ENCODE results near the gene C5orf46.
"Not testable (repeated sequence)": the region's sequence is repeated elsewhere in the genome, so short reads cannot be mapped to it uniquely, and the experiment has no call there.

C5orf46 gene

GRCh38 chr5:147906326-147907095 is at the start of gene C5orf46:
C5orf46 (minus strand) TSS chr5:147906538; CDS start chr5:147906501, 37 bp downstream.
- no peak for DNase-seq

- DNase-seq = no peak
Measured at GRCh38 chr5:147954971-147955370, 48.6 kb upstream of the C5orf46 start.

- DNase-seq = no peak
Measured at GRCh38 chr5:147949711-147950573, 43.6 kb upstream of the C5orf46 start.

GRCh38 chr5:147946658-147947274 is 40.4 kb upstream of the C5orf46 start:
- not testable (repeated sequence) for DNase-seq

- DNase-seq = peak; percentile 27
Measured at GRCh38 chr5:147939431-147940114, 33.2 kb upstream of the C5orf46 start.

- no peak for DNase-seq
Measured at GRCh38 chr5:147935032-147935431, 28.7 kb upstream of the C5orf46 start.

GRCh38 chr5:147930769-147931168 is 24.4 kb upstream of the C5orf46 start:
- DNase-seq = no peak

GRCh38 chr5:147927901-147928300 is 21.6 kb upstream of the C5orf46 start:
- no peak for DNase-seq

GRCh38 chr5:147925020-147925419 is 18.7 kb upstream of the C5orf46 start:
- DNase-seq = no peak

- DNase-seq = no peak
Measured at GRCh38 chr5:147921136-147921535, 14.8 kb upstream of the C5orf46 start.

GRCh38 chr5:147920420-147921030 is 14.2 kb upstream of the C5orf46 start:
- DNase-seq = no peak

- no peak for DNase-seq
Measured at GRCh38 chr5:147918899-147919298, 12.6 kb upstream of the C5orf46 start.

- DNase-seq = no peak
Measured at GRCh38 chr5:147918101-147918685, 11.9 kb upstream of the C5orf46 start.

- no peak for DNase-seq
Measured at GRCh38 chr5:147913786-147914185, 7.4 kb upstream of the C5orf46 start.

GRCh38 chr5:147912011-147912410 is 5.7 kb upstream of the C5orf46 start:
- no peak for DNase-seq

GRCh38 chr5:147911427-147911826 is 5.1 kb upstream of the C5orf46 start:
- DNase-seq = no peak

- no peak for DNase-seq
Measured at GRCh38 chr5:147904110-147904509, 2.2 kb downstream of the C5orf46 start.

GRCh38 chr5:147902609-147903115 is 3.7 kb downstream of the C5orf46 start:
- no peak for DNase-seq

- no peak for DNase-seq
Measured at GRCh38 chr5:147901599-147902039, 4.7 kb downstream of the C5orf46 start.

- no peak for DNase-seq
Measured at GRCh38 chr5:147898875-147899401, 7.4 kb downstream of the C5orf46 start.

- DNase-seq = no peak
Measured at GRCh38 chr5:147895864-147896263, 10.5 kb downstream of the C5orf46 start.

Data from NCI-H187 treated with DMSO at 0.1 percent for 48 hours (cell line).